BE2C (cell line): ENCODE measurements around the gene KCNN4.

Source experiments
- DNase-seq: peaks from one replicate; pipeline ENCODE4 v3.0.0-alpha.2; 2020
- H3K27me3 ChIP-seq: fragments of 250-450 bp; sonication (Bioruptor Pico); 2 replicates; pipeline ENCODE4 v1.5.1; 2020; ENCODE audit warnings: mild to moderate bottlenecking
- H3K36me3 ChIP-seq: fragments of 250-450 bp; sonication (Bioruptor Pico); 2 replicates; pipeline ENCODE4 v1.5.1; 2020; ENCODE audit warnings: mild to moderate bottlenecking
- H3K4me1 ChIP-seq: fragments of 250-450 bp; sonication (Bioruptor Pico); 2 replicates; pipeline ENCODE4 v1.5.1; 2020
- H3K4me3 ChIP-seq: 2 replicates; pipeline ENCODE4 v1.5.1; 2011; ENCODE audit warnings: low read depth, low read length
- H3K9me3 ChIP-seq: fragments of 250-450 bp; sonication (Bioruptor Pico); 2 replicates; pipeline ENCODE4 v1.5.1; 2020
- TF ChIP-seq, protein P1 (sequence below): IDR thresholded peaks from 2 replicates; pipeline ENCODE4 v1.5.1; 2012; ENCODE audit warnings: mild to moderate bottlenecking, low read depth, low read length

Gene KCNN4

DNA sequence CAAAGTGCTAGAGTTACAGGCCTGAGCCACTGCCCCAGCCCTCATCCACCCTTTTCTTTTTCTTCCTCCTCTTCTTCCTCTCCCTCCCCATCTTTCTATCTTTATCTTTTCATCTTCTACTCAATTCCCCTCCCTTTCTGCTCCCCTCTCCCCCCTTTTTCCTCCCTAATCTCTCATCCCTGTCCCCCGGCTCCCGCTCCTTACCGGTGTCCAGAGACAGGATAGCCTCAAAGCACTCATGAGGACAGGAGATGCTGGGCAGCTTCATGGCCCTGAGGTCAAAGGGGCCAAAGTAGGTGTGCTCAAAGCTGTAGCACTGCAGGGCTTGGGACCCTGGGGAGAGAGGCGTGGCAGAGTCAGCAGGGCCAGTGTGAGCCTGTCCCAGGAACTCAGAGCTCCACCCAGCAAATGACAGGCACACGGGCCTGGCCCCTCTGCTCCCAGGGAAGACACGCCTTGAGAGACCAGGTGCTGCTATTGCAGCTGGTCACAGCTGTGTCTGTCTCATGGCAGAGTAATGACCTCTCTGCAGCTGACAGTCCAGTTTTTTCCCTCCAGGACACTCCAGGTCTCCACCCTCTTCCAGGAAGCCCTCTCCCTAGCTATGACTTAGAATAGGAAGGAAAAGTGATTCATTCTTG, 18.8 kb upstream of the KCNN4 start:
- Histone ChIP-seq H3K27me3 (no peaks in the 10 kb centered on the region), H3K9me3 (no peaks in the 10 kb centered on the region; the same call in 1 of the 2 replicates), H3K36me3 (no peaks in the 10 kb centered on the region), H3K4me3 (no peak overlapping the region), H3K4me1 (no peaks in the 10 kb centered on the region)
- TF ChIP-seq, protein P1, sequence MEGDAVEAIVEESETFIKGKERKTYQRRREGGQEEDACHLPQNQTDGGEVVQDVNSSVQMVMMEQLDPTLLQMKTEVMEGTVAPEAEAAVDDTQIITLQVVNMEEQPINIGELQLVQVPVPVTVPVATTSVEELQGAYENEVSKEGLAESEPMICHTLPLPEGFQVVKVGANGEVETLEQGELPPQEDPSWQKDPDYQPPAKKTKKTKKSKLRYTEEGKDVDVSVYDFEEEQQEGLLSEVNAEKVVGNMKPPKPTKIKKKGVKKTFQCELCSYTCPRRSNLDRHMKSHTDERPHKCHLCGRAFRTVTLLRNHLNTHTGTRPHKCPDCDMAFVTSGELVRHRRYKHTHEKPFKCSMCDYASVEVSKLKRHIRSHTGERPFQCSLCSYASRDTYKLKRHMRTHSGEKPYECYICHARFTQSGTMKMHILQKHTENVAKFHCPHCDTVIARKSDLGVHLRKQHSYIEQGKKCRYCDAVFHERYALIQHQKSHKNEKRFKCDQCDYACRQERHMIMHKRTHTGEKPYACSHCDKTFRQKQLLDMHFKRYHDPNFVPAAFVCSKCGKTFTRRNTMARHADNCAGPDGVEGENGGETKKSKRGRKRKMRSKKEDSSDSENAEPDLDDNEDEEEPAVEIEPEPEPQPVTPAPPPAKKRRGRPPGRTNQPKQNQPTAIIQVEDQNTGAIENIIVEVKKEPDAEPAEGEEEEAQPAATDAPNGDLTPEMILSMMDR = no peak
- no peak for DNase-seq

GRCh38 chr19:43798546-43799409, 18.0 kb upstream of the KCNN4 start:
- Histone ChIP-seq H3K27me3 (no peaks in the 10 kb centered on the region), H3K36me3 (no peaks in the 10 kb centered on the region), H3K9me3 (no peaks in the 10 kb centered on the region; the same call in 1 of the 2 replicates), H3K4me3 (peak overlapping the region; percentile 23), H3K4me1 (no peaks in the 10 kb centered on the region)
- TF ChIP-seq, protein P1 = no peak
- no peak for DNase-seq

DNA sequence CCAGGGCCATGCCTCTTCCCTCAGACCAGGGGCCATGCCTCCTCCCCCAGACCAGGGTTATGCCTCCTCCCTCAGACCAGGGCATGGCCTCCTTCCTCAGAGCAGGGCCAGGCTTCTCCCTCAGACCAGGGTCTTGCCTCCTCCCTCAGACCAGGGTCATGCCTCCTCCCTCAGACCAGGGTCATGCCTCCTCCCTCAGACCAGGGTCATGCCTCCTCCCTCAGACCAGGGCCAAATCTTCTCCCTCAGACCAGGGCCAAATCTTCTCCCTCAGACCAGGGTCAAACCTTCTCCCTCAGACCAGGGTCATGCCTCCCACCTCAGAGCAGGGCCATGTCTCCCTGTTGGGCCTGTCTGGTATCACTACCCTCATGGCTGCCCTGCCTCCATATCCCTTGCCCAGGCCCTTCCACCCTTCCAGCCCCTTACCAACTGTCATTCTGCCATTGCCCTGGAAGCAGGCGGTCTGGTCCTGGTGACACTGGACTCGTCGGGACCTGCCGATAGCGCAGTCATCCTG, 17.3 kb upstream of the KCNN4 start:
- Histone ChIP-seq H3K4me3 (peak overlapping the region; percentile 23), H3K27me3 (0 out of 2 replicates have a peak, but pooled peaks cover 5% of the 10 kb centered on the region), H3K9me3 (no peaks in the 10 kb centered on the region; the same call in 1 of the 2 replicates), H3K36me3 (no peaks in the 10 kb centered on the region), H3K4me1 (no peaks in the 10 kb centered on the region)
- DNase-seq = no peak
- TF ChIP-seq, protein P1 = no peak

DNA sequence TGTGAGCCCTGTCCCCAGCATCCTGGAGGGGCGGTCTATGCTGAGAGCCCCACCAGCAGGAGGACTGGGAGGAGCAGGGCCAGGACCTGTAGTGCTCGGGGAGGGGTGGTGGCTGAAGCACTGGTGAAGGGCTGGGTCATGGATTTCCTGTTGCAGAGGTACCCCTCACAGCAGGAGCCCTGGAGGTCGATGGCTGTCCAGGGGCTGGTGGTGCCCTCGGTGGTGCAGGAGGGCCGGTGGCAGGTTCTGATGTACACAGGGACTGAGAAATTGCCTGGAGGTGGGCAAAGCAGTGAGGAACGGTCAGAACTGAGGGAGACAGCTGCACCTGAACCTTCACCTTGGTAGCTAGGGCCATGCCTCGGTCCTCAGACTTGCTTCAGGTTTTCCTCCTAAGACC, 16.8 kb upstream of the KCNN4 start:
- no peak for DNase-seq
- H3K4me1 ChIP-seq = no peaks in the 10 kb centered on the region
- no peaks in the 10 kb centered on the region for H3K36me3 ChIP-seq
- 0 out of 2 replicates have a peak, but pooled peaks cover 6% of the 10 kb centered on the region for H3K27me3 ChIP-seq
- H3K4me3 ChIP-seq = no peak overlapping the region
- TF ChIP-seq, protein P1 = no peak
- H3K9me3 ChIP-seq = no peaks in the 10 kb centered on the region; the same call in 1 of the 2 replicates

- no peak for DNase-seq
- no peaks in the 10 kb centered on the region; the same call in 1 of the 2 replicates for H3K9me3 ChIP-seq
- no peaks in the 10 kb centered on the region for H3K4me1 ChIP-seq
- TF ChIP-seq, protein P1 = no peak
- 0 out of 2 replicates have a peak, but pooled peaks cover 6% of the 10 kb centered on the region for H3K27me3 ChIP-seq
- no peak overlapping the region for H3K4me3 ChIP-seq
- no peaks in the 10 kb centered on the region for H3K36me3 ChIP-seq
Measured at GRCh38 chr19:43797118-43797517, 16.3 kb upstream of the KCNN4 start.
